HepG2 (cell line): ENCODE measurements around the gene IFNAR2. TPM values are rescaled to one million over a fixed set of nuclear protein-coding genes. Genes with fewer than 3 reads are reported as not detected.

Source experiments
- BRD4 ChIP-seq: sonication (generic); formaldehyde crosslinking; IDR thresholded peaks from 2 replicates; pipeline ENCODE4 v1.4.0; 2020; ENCODE audit warnings: missing genetic modification reagents
- CBX5 ChIP-seq: sonication (generic); formaldehyde crosslinking; IDR thresholded peaks from 2 replicates; pipeline ENCODE4 v1.4.0; 2020; ENCODE audit warnings: missing genetic modification reagents, borderline replicate concordance
- EP300 ChIP-seq, 3 experiments: sonication (generic) in 1 of 3; formaldehyde crosslinking in 1 of 3; IDR thresholded peaks; 2 replicates each; pipeline versions ENCODE4 v1.5.1 to v1.6.1; 2011 to 2020; ENCODE audit warnings: low read depth in 2 of 3, low read length in 2 of 3, borderline replicate concordance in 1 of 3, improper control_type of control experiment in 1 of 3, mild to moderate bottlenecking in 1 of 3, missing genetic modification reagents in 1 of 3, moderate library complexity in 1 of 3
- HMGA1 ChIP-seq: sonication (generic); formaldehyde crosslinking; conservative IDR thresholded peaks from 2 replicates; pipeline ENCODE4 v1.4.0; 2020; ENCODE audit warnings: missing genetic modification reagents
- KDM1A ChIP-seq: IDR thresholded peaks from 2 replicates; pipeline ENCODE4 v1.6.1; 2016; ENCODE audit warnings: missing compliant biosample characterization
- KMT2A ChIP-seq: sonication (generic); formaldehyde crosslinking; IDR thresholded peaks from 2 replicates; pipeline ENCODE4 v1.4.0; 2020; ENCODE audit warnings: missing genetic modification reagents
- polyA plus RNA-seq, 8 experiments: library from polyadenylated mRNA; depleted of rRNA in 3 of 8; stranded (reverse) in 7 of 8; unstranded in 1 of 8; fragments of >200 nt; fragmentation: Illumina TruSeq in 4 of 8; extraction: Trizol in 4 of 8; gene quantifications; 2 replicates each; pipeline versions ENCODE4 v1.2.1 to v1.2.3, GENCODE V29; 2011 to 2016; ENCODE audit warnings: low read depth in 4 of 8, missing spikeins in 1 of 8, mixed read lengths in 1 of 8; ENCODE audit not compliant: insufficient read depth in 1 of 8
- total RNA-seq, 5 experiments: library from RNA; depleted of rRNA; stranded (reverse); fragments of >200 nt; fragmentation: Illumina TruSeq; extraction: Trizol; gene quantifications; 2 replicates each; pipeline ENCODE4 v1.2.3, GENCODE V29; 2016; ENCODE audit warnings: low read depth in 1 of 5
- TF ChIP-seq, protein P1 (sequence below): sonication (generic); formaldehyde crosslinking; IDR thresholded peaks from 2 replicates; pipeline ENCODE4 v1.5.0; 2020; ENCODE audit warnings: mild to moderate bottlenecking, missing genetic modification reagents, borderline replicate concordance
- TF ChIP-seq, protein P2 (sequence below): sonication (generic); formaldehyde crosslinking; IDR thresholded peaks from 2 replicates; pipeline ENCODE4 v1.4.0; 2020; ENCODE audit warnings: missing genetic modification reagents, borderline replicate concordance

IFNAR2 gene
- total and polyA plus RNA-seq, 2 of the 13 experiments (the other 11 are each of a cell fraction or from before 2014, with no cell fraction given) = 5.1 to 24.1 TPM

DNA sequence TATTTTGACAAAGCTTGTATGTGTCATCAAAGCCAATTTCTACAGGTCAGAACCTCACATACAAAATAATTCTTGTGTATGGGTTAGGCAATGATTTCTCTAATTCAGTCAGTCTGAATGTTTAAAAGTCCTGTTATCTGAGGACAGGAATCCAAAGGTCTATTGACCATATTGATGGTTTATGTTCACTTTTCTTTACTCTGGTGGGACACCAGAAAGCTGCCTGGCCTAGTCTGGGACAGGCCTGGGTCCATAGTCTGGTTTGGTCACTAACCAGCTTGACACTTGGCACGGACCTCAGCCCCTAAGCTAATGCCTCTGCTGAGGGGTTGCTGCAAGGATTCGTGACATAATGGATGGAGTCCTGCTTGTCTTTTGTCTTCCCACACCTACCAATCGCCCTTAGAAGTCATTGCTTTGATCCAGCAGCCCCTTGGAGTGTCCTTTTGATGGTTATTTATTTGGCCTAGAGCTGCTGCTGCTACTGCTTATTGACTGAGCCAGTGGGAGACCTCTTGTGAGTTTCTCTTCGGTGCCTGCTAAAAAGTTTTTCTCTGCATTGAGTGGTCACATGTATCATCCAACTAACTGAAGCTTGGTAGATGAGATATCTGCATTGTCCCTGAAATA, 15.7 kb downstream of the IFNAR2 start (continued):
- TF ChIP-seq HMGA1 (CRISPR knock-in tag) (no peak), KMT2A (no peak), BRD4 (CRISPR knock-in tag) (no peak), EP300 (IDR thresholded peaks at IDR 0.05; ENCODE audit: low read depth in 2 of 2, low read length in 2 of 2) (0 out of 4 replicates have a peak, but pooled peaks of 1 of the 2 experiments have one; percentile 25), EP300 (CRISPR knock-in tag; IDR thresholded peaks at IDR 0.05; ENCODE audit: borderline replicate concordance) (no peak), KDM1A (no peak), CBX5 (CRISPR knock-in tag) (no peak)
- TF ChIP-seq, protein P1, sequence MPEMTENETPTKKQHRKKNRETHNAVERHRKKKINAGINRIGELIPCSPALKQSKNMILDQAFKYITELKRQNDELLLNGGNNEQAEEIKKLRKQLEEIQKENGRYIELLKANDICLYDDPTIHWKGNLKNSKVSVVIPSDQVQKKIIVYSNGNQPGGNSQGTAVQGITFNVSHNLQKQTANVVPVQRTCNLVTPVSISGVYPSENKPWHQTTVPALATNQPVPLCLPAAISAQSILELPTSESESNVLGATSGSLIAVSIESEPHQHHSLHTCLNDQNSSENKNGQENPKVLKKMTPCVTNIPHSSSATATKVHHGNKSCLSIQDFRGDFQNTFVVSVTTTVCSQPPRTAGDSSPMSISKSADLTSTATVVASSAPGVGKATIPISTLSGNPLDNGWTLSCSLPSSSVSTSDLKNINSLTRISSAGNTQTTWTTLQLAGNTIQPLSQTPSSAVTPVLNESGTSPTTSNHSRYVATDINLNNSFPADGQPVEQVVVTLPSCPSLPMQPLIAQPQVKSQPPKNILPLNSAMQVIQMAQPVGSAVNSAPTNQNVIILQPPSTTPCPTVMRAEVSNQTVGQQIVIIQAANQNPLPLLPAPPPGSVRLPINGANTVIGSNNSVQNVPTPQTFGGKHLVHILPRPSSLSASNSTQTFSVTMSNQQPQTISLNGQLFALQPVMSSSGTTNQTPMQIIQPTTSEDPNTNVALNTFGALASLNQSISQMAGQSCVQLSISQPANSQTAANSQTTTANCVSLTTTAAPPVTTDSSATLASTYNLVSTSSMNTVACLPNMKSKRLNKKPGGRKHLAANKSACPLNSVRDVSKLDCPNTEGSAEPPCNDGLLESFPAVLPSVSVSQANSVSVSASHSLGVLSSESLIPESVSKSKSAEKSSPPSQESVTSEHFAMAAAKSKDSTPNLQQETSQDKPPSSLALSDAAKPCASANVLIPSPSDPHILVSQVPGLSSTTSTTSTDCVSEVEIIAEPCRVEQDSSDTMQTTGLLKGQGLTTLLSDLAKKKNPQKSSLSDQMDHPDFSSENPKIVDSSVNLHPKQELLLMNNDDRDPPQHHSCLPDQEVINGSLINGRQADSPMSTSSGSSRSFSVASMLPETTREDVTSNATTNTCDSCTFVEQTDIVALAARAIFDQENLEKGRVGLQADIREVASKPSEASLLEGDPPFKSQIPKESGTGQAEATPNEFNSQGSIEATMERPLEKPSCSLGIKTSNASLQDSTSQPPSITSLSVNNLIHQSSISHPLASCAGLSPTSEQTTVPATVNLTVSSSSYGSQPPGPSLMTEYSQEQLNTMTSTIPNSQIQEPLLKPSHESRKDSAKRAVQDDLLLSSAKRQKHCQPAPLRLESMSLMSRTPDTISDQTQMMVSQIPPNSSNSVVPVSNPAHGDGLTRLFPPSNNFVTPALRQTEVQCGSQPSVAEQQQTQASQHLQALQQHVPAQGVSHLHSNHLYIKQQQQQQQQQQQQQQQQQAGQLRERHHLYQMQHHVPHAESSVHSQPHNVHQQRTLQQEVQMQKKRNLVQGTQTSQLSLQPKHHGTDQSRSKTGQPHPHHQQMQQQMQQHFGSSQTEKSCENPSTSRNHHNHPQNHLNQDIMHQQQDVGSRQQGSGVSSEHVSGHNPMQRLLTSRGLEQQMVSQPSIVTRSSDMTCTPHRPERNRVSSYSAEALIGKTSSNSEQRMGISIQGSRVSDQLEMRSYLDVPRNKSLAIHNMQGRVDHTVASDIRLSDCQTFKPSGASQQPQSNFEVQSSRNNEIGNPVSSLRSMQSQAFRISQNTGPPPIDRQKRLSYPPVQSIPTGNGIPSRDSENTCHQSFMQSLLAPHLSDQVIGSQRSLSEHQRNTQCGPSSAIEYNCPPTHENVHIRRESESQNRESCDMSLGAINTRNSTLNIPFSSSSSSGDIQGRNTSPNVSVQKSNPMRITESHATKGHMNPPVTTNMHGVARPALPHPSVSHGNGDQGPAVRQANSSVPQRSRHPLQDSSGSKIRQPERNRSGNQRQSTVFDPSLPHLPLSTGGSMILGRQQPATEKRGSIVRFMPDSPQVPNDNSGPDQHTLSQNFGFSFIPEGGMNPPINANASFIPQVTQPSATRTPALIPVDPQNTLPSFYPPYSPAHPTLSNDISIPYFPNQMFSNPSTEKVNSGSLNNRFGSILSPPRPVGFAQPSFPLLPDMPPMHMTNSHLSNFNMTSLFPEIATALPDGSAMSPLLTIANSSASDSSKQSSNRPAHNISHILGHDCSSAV = no peak
- TF ChIP-seq, protein P2, sequence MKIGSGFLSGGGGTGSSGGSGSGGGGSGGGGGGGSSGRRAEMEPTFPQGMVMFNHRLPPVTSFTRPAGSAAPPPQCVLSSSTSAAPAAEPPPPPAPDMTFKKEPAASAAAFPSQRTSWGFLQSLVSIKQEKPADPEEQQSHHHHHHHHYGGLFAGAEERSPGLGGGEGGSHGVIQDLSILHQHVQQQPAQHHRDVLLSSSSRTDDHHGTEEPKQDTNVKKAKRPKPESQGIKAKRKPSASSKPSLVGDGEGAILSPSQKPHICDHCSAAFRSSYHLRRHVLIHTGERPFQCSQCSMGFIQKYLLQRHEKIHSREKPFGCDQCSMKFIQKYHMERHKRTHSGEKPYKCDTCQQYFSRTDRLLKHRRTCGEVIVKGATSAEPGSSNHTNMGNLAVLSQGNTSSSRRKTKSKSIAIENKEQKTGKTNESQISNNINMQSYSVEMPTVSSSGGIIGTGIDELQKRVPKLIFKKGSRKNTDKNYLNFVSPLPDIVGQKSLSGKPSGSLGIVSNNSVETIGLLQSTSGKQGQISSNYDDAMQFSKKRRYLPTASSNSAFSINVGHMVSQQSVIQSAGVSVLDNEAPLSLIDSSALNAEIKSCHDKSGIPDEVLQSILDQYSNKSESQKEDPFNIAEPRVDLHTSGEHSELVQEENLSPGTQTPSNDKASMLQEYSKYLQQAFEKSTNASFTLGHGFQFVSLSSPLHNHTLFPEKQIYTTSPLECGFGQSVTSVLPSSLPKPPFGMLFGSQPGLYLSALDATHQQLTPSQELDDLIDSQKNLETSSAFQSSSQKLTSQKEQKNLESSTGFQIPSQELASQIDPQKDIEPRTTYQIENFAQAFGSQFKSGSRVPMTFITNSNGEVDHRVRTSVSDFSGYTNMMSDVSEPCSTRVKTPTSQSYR (CRISPR knock-in tag) = no peak
